HG03108 (cell line): ENCODE results near the gene SLC37A3.
"Not testable (repeated sequence)": the region's sequence is repeated elsewhere in the genome, so short reads cannot be mapped to it uniquely, and the experiment has no call there.

ENCODE experiments used
- ATAC-seq: cut with Tn5 transposase; IDR thresholded peaks from one replicate; pipeline ENCODE4 v1.9.1; 2021; ENCODE audit warnings: moderate library complexity; ENCODE audit not compliant: unreplicated experiment

The SLC37A3 gene

GRCh38 chr7:140315498-140316164, 82.7 kb downstream of the SLC37A3 start:
- ATAC-seq, result no peak

- ATAC-seq, result no peak
Observed at GRCh38 chr7:140314573-140315480, 83.5 kb downstream of the SLC37A3 start.

- no peak for ATAC-seq
Observed at GRCh38 chr7:140312141-140312846, 86.0 kb downstream of the SLC37A3 start.

- not testable (repeated sequence) for ATAC-seq
Observed at GRCh38 chr7:140311128-140311527, 87.2 kb downstream of the SLC37A3 start.

GRCh38 chr7:140310337-140311002, 87.9 kb downstream of the SLC37A3 start:
- no peak for ATAC-seq

GRCh38 chr7:140308060-140308459, 90.3 kb downstream of the SLC37A3 start:
- no peak for ATAC-seq

- ATAC-seq, result no peak
Observed at GRCh38 chr7:140304191-140304799, 94.0 kb downstream of the SLC37A3 start.

- ATAC-seq, result no peak
Observed at GRCh38 chr7:140300243-140301136, 97.8 kb downstream of the SLC37A3 start.

- no peak for ATAC-seq
Observed at GRCh38 chr7:140298213-140298612, 100.1 kb downstream of the SLC37A3 start.

- ATAC-seq, result no peak
Observed at GRCh38 chr7:140297192-140297591, 101.1 kb downstream of the SLC37A3 start.

- ATAC-seq, result no peak
Observed at GRCh38 chr7:140295224-140295738, 103.0 kb downstream of the SLC37A3 start.

- no peak for ATAC-seq
Observed at GRCh38 chr7:140294454-140294853, 103.9 kb downstream of the SLC37A3 start.

- no peak for ATAC-seq
Observed at GRCh38 chr7:140292438-140292837, 105.9 kb downstream of the SLC37A3 start.

GRCh38 chr7:140289804-140290203, 108.5 kb downstream of the SLC37A3 start:
- no peak for ATAC-seq

- ATAC-seq, result no peak
Observed at GRCh38 chr7:140287988-140288387, 110.3 kb downstream of the SLC37A3 start.

GRCh38 chr7:140285938-140286337, 112.4 kb downstream of the SLC37A3 start:
- no peak for ATAC-seq

GRCh38 chr7:140284062-140284461, 114.3 kb downstream of the SLC37A3 start:
- ATAC-seq, result no peak
